ENCODE results near the gene GPX1. TPM values are rescaled to one million over a fixed set of nuclear protein-coding genes. Genes with fewer than 3 reads are reported as not detected.
"Not testable (repeated sequence)": the region's sequence is repeated elsewhere in the genome, so short reads cannot be mapped to it uniquely, and the experiment has no call there.

The GPX1 gene
- polyA plus RNA-seq, result 1,000 to 10,000 TPM in 1 of 3 donors, 100 to 1,000 TPM in 2; 174 to 1,140 (median 788) TPM

- 1 to 2% (median 1%) methylated on average over 41 to 45 of the region's 46 CpGs for WGBS, 3 donors
- H3K27ac ChIP-seq (ENCODE audit: low read depth, low read length), result peak within 1 kb of the TSS; percentile 71
Observed at GRCh38 chr3:49358217-49358883, at the start of gene GPX1. TSS of gene GPX1 (minus strand) at chr3:49358353. CDS start at chr3:49358278, 75 bp downstream.

- 47 to 66% (median 50%) methylated on average over 17 of the region's 17 CpGs for WGBS, 3 donors
Observed at GRCh38 chr3:49406571-49407565, 48.7 kb upstream of the GPX1 start.

DNA sequence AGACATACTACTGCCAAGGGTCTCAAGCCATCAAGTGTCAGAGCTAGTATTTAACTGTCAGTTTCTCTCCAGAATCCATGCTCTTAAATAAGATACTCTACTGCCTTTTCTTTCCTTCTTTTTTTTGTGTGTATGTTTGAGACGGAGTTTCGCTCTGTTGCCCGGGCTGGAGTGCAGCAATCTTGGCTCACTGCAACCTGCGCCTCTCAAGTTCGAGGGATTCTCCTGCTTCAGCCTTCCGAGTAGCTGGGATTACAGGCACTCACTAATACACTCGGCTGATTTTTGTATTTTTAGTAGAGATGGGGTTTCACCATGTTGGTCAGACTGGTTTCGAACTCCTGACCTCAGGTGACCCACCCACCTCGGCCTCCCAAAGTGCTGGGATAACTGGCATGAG, 47.4 kb upstream of the GPX1 start:
- WGBS, 3 donors, result 51 to 52% (median 51%) methylated on average over 9 of the region's 9 CpGs
- not testable (repeated sequence) for H3K27ac ChIP-seq (ENCODE audit: low read depth, low read length)

More at GRCh38 chr3:49406571-49407565, 48.7 kb upstream of the GPX1 start:
- no peak overlapping the region for H3K27ac ChIP-seq (ENCODE audit: low read depth, low read length)

DNA sequence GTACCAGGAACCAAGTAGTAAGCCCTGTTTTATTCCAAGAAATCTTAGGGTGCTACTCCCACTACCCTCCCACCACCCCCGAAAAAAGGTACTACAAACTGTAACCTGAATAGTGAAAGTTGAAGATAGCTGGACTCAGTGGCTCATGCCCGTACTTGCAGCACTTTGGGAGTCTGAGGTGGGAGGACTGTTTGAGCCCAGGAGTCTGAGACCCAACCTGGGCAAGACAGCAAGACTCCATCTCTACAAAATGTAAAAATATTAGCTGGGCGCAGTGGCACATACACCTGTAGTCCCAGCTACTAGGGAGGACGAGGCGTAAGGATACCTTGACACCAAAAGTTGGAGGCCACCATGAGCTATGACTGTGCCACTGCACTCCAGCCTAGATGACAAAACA, 45.7 kb upstream of the GPX1 start:
- 87 to 95% (median 94%) methylated on average over 5 of the region's 5 CpGs for WGBS, 3 donors
- no peak overlapping the region for H3K27ac ChIP-seq (ENCODE audit: low read depth, low read length)

GRCh38 chr3:49401766-49402165, 43.6 kb upstream of the GPX1 start:
- H3K27ac ChIP-seq (ENCODE audit: low read depth, low read length), result no peak overlapping the region
- WGBS, 3 donors, result 63 to 86% (median 82%) methylated on average over 2 of the region's 2 CpGs

DNA sequence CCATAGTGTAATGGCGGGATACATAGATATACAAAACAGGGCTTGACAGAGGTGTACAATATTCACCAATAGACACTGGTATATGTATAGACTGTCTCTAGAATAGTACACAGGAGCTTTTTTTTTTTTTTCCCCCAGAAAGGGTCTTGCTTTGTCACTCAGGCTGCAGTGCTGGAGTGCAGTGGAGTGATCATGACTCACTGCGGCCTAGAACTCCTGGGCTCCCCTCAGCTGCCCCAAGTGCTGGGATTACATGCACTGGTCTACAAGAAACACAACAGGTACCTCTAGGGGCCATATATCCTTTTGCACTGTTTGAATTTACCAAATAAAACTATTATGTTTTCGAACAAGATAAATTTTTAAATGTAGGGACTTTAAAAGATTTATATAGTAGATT, 41.3 kb upstream of the GPX1 start:
- H3K27ac ChIP-seq (ENCODE audit: low read depth, low read length), result no peak overlapping the region
- 93 to 98% (median 96%) methylated on average over 3 of the region's 3 CpGs for whole genome bisulfite sequencing, 3 donors

DNA sequence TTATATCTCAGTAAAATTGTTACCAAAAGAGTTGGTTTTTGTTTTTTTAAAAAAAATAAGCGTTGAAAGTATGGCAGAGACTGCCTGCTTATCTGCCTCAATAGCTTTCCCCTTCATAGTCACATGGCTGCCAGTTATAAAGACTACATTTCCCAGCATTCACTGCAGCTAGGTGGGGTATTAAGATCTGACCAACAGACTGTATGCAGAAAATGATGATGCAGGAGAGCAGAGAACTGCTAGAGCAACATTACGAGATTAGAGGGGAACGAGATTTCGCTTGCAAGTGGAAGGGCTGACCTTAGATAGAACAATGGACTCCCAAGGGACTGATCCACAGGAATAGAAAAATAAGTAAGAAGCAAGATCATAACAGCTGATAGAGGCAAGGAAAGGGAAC, 39.3 kb upstream of the GPX1 start:
- H3K27ac ChIP-seq (ENCODE audit: low read depth, low read length), result no peak overlapping the region
- WGBS, 3 donors, result 41 to 64% (median 46%) methylated on average over 4 of the region's 4 CpGs

DNA sequence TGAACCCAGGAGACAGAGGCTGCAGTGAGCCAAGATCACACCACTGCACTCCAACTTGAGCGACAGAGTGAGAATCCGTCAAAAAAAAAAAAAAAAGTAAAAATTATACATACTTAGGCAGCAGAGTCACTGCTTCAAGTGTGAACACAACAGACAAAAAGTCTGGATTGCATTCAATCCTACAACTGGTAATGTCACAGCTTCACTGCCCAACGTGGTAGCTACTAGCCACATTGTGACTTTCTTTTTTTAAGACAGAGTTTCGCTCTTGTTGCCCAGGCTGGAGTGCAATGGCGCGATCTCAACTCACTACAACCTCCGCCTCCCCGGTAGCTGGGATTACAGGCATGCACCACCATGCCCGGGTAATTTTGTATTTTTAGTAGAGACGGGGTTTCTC, 33.2 kb upstream of the GPX1 start:
- H3K27ac ChIP-seq (ENCODE audit: low read depth, low read length), result not testable (repeated sequence)
- WGBS, 3 donors, result 83 to 93% (median 89%) methylated on average over 10 of the region's 10 CpGs

- no peak overlapping the region for H3K27ac ChIP-seq (ENCODE audit: low read depth, low read length)
- WGBS, 3 donors, result 96 to 99% (median 97%) methylated on average over 6 of the region's 6 CpGs
Observed at GRCh38 chr3:49389297-49389696, 31.1 kb upstream of the GPX1 start.

DNA sequence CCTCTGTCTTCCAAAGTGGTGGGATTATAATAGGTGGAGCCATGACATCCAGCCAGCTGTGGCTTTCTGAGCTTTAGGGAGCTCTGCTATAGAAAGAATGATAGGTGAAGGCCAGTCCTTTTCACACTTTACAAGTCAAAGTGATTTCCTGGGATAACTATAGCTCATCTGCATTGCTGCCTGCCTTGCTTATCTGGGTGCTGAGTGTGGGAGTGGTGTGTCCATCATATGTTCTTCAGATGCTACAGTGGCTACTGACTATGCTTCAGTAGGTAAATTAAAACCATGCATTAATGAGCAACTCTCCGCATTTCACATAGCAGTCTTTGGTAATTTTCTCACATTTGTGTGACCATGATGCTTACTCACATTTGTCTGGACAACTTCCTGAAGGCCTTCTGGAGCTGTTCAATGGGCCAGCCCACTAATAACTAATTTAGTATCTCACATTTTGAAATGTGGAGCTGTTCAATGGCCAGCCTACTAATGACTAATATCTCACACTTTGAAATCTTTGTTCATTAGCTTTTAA, 30.2 kb upstream of the GPX1 start:
- H3K27ac ChIP-seq (ENCODE audit: low read depth, low read length), result no peak overlapping the region
- 80 to 89% (median 83%) methylated on average over 1 of the region's 1 CpG for WGBS, 3 donors

DNA sequence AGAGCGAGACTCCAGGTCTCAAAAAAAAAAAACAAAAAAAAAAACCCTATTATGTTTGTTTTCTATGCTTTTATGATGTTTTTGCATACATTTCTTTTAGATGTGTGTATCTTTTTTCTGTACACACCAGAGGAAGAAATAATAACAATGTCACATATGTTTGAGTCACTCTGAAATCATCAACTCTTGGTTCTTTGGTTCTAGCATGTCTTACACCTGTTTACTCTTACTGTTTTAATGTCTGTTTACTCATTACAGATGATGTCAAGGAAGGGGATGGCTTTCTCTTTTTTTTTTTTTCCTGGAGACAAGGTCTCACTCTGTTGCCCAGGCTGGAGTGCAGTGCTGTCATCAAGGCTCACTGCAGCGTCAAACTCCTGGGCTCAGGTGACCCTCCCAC, 29.6 kb upstream of the GPX1 start:
- no peak overlapping the region for H3K27ac ChIP-seq (ENCODE audit: low read depth, low read length)
- WGBS, 3 donors, result 85 to 100% (median 88%) methylated on average over 2 of the region's 2 CpGs

DNA sequence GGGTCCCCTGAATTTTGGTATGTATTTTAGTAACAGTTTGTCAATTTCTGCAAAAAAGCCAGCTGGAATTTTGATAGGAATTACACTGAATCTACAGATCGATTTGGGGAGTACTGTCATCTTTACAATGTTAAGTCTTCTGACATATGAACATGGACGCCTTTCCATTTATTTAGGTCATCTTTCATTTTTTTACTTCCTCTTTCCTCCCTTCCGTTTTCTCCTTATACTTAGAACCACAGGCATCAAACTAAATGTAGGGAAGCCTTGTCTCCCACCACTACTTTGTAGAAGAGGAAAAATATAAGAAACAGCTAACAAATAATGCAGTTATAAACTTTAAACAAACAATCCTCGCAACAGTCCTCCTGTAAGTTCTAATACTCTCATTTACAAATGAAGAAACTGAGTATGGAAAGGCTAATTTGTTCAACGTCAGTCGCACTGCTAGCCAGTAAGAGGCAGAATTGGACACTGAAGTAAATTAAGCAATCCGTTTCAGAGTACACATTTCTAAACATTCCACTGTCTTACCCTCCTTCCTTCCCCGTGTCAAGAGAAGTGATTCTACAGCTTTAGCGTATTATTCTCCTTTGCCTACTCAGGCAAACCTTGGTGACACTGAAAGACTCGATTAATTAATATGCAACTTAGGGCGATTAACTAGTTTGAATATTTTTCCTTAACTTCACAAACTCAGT, 28.1 kb upstream of the GPX1 start:
- H3K27ac ChIP-seq (ENCODE audit: low read depth, low read length), result no peak overlapping the region
- 51 to 74% (median 59%) methylated on average over 11 of the region's 11 CpGs for WGBS, 3 donors

DNA sequence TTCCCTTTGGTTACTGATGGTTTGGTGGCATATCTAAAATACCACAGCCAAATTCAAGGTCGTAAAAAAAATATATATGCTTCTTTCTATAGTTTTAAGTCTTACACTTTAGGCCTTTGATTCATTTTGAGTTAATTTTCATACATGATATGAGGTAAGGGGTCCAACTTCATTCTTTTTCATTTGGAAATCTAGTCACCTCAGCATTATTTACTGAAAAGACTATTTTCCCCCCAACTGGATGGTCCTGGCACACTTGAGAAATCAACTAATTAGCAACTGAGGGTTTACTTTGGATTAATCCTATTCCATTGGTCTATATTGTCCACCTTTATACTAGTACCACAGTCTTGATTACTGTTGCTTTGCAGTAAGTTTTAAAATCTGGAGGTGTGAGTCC, 27.5 kb upstream of the GPX1 start:
- 88 to 95% (median 92%) methylated on average over 1 of the region's 1 CpG for WGBS, 3 donors
- H3K27ac ChIP-seq (ENCODE audit: low read depth, low read length), result no peak overlapping the region

- WGBS, 3 donors, result 55 to 75% (median 66%) methylated on average over 5 of the region's 5 CpGs
- no peak overlapping the region for H3K27ac ChIP-seq (ENCODE audit: low read depth, low read length)
Observed at GRCh38 chr3:49383387-49383786, 25.2 kb upstream of the GPX1 start.

- WGBS, 3 donors, result 70 to 89% (median 72%) methylated on average over 11 of the region's 11 CpGs
- H3K27ac ChIP-seq (ENCODE audit: low read depth, low read length), result no peak overlapping the region
Observed at GRCh38 chr3:49378249-49378895, 20.2 kb upstream of the GPX1 start.

DNA sequence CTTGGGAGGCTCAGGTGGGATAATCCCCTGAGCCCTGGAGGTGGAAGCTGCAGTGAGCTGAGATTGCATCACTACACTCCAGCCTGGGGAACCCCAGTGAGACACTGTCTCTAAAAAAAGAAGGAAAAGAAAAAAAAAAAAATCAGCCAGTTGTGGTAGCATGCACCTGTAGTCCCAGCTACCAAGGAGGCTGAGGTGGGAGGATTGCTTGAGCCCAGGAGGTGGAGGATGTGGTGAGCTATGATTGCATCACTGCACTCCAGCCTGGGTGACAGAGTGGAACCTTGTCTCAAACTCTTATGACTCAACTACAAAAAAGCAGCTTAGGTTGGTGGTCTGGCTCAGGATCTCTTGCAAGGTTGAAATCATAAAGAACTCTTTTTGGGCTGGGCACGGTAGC, 19.3 kb upstream of the GPX1 start:
- 78 to 82% (median 79%) methylated on average over 1 of the region's 1 CpG for whole genome bisulfite sequencing, 3 donors
- H3K27ac ChIP-seq (ENCODE audit: low read depth, low read length), result no peak overlapping the region

GRCh38 chr3:49371946-49372345, 13.8 kb upstream of the GPX1 start:
- H3K27ac ChIP-seq (ENCODE audit: low read depth, low read length), result no peak overlapping the region

GRCh38 chr3:49370585-49371290, 12.6 kb upstream of the GPX1 start:
- 88 to 93% (median 90%) methylated on average over 6 of the region's 6 CpGs for WGBS, 3 donors

More at GRCh38 chr3:49370585-49371290, 12.6 kb upstream of the GPX1 start:
- no peak overlapping the region for H3K27ac ChIP-seq (ENCODE audit: low read depth, low read length)

Measured in adipose tissue (tissue), 3 donors.